Stimulated activated naive CD4-positive, alpha-beta T cell (primary cell): ENCODE measurements around the gene BRICD5.
"Not testable (repeated sequence)": the region's sequence is repeated elsewhere in the genome, so short reads cannot be mapped to it uniquely, and the experiment has no call there.

Experiments
- DNase-seq, 6 experiments: peaks; one replicate each; lab custom pipeline; 2025; lab: John Stamatoyannopoulos, UW

The BRICD5 gene

DNA sequence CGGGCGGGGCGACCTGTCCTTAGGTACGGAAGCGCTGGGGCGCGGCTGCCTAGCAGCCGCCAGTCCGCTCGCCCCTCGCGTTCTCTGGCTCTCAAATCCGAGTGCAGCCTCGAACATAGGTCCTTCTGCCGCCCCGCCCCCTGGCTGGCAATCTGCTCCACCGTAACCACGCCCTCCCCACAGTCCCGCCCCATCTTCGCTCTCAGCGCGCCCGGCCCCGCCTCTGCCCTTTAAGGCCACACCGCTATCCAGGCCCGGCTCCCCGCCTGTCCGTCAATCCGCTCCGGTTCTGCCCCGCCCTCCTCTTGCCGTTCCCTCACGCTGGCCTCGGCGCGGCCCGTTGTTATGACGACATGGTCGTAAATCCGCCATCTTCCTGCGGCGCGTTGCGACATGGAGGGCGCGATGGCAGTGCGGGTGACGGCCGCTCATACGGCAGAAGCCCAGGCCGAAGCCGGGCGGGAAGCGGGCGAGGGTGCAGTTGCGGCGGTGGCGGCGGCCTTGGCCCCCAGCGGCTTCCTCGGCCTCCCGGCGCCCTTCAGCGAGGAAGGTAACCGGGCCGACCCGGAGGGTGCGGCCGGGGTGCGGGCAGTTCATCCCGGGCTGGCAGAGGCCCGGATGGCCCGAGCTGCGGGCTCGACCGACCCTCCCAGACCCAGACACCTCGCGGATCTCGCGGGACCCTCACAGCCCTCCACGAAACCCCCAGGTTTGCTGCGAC is 12.7 kb upstream of the BRICD5 start, which contains the start of gene E4F1:
E4F1 (plus strand) TSS at position 371 of the 721 bp plus-strand sequence; CDS start at position 394, 23 bp downstream.
- DNase-seq = peak; percentile 95 to 98 (median 97)

- DNase-seq = no peak
These were observed 5.7 kb upstream of the BRICD5 start for GRCh38 chr16:2216330-2216729.

- DNase-seq = peak in 1 of 6 experiments; percentile 97
These were observed 4.0 kb upstream of the BRICD5 start, which contains the start of gene PGP for GRCh38 chr16:2214719-2214968. Gene PGP, minus strand, starts transcription at chr16:2214840. Its CDS starts 63 bp downstream, at chr16:2214777.

- DNase-seq = peak in 2 of 6 experiments; percentile 42 to 64
These were observed 3.4 kb upstream of the BRICD5 start for GRCh38 chr16:2213817-2214718.

- no peak for DNase-seq
These were observed 2.0 kb upstream of the BRICD5 start for GRCh38 chr16:2212362-2213324.

- no peak for DNase-seq
These were observed 1.3 kb upstream of the BRICD5 start for GRCh38 chr16:2211923-2212347.

DNA sequence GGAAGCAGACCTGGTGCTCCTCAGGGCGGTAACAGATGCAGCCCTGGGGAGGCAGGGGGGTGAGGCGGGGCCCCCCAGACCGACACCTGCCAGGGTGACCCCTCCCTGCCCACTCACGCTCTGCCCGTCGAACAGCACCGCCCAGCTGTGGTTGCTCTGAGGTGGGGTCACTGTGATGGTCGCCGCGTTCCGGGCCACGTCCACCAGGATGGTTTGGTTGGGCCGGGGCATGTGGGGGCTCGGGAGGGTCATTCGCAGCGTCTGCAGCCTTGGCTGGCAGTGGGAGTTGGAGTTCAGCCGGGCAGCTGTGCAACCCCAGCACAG is 692 bp downstream of the BRICD5 start:
- no peak for DNase-seq

DNA sequence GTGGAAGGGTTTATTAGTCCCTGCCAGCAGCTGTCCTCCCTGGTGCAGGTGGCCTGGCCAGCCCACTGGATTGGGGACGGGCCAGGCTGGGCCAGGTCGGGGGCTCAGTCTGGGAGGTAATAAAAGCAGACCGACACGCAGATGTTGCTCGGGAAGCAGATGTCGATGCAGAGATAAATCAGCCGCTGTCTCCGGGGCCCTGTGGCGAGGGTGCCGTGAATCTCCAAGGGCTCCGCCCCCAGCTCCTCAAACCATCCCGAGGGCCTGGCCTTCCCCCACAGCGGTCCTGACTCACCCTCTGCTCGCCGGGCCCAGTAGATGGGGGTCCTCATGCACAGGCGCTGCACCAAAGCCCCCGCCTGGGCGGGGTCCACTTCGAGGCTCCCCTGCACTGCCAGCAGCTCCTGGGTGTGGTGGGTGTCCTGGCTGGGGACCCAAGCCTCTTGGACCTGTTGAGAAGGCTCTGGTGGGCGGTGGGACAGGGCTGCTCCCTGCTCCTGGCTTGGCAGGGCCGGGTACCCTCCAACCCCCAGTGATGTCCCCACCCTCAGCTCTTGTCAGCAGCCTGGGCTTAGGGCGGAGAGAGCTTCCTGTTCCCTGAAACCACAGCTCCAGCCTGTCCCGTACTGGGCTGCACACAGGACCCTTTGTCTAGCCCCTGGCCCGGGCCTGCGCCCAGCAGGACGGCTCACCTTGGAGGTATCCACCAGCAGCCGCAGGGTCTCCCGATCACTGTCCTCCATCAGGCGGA is 1.2 kb downstream of the BRICD5 start:
- no peak for DNase-seq

GRCh38 chr16:2208772-2209171 is 1.9 kb downstream of the BRICD5 start:
- DNase-seq = no peak

DNA sequence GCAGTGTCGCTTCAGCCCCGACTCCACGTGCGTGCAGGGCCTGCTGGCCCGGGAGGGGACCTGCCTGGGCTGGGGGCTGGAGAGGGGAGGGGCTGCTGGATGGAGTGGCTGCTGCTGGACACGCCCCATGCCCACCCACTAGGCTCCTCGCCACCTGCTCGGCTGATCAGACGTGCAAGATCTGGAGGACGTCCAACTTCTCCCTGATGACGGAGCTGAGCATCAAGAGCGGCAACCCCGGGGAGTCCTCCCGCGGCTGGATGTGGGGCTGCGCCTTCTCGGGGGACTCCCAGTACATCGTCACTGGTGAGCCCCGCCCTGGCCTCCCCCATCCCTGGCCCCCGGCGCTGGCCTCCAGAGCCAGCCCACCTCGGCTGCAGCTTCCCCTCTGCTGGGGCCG is 2.4 kb downstream of the BRICD5 start:
- DNase-seq = no peak

DNA sequence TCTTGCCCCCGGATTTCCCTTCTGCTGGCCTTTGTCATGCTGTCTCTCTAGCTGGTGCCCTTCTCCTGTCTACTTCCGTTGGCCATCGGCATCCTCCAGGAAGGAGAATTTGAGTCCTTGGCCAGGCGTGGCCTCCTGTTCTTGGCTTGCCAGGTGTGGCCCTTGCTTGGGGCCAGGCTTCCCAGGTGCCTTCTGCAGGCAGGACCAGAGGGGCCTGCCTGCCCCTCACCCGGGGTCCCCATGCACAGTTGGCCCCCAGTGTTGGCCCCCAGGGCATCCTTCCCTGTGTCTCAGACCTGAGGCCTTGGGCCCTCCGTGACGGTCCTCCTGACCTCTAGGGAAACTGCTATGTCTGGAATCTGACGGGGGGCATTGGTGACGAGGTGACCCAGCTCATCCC is 2.8 kb downstream of the BRICD5 start:
- no peak for DNase-seq

- DNase-seq = no peak
These were observed 3.8 kb downstream of the BRICD5 start for GRCh38 chr16:2206780-2207433.

GRCh38 chr16:2206420-2206779 is 4.3 kb downstream of the BRICD5 start:
- DNase-seq = no peak

DNA sequence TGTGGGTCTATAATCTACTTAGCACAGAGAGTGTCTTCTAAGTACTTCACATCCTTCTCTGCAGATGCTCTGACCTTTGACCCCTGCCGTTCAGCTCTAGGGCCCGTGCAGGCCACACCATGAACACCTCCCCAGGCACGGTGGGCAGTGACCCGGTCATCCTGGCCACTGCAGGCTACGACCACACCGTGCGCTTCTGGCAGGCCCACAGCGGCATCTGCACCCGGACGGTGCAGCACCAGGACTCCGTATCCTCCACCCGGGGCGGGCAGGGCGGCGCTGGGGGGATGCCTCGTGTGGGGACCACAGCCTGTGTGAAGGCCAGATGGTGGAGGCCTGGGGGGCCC is 4.7 kb downstream of the BRICD5 start:
- peak in 1 of 6 experiments; percentile 31 for DNase-seq

DNA sequence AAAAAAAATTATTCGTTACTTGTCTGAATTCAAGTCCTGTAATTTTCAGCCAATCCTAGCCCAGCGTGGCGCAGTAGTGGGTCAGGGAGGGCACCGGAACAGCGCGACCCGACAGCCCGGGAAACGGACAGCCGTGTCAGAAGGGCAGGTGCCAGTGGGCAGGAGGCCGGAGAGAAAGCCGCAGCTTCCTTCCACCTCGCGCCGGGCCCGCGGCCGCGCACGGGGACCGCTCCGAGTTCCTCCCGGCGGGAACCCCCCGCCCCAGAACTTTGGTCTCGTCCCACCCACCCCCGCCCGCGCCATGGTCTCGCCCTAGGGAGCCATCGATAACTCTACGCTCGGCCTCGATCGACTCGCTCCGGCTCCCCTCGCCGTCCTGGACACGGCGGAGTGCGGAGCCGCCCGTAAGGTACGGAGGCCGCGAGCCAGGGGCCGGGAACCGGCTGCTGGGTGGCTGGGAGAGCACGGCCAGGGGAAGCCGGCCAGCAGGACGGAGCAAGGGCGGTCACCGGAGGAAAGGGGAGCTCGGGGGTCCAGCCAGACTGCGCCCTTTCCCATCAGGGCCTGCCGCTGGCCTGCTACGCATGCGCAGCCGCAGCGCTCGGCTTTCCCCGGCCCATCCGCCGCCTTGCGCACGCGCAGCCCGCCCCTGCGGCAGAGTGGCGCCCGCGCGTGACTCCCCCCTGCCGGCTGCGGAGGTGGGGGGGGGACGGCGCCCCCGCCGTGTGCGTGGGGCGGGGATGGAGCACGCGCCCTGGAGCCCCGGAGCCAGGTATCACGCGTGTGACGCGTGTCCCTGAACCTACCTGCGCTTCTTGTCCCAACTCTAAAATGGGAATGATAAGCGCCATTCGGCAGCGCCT is 5.3 kb downstream of the BRICD5 start, which contains the start of gene MLST8:
MLST8 (plus strand) TSS at position 351 of the 863 bp plus-strand sequence. CDS start 632 bp downstream, outside the sequence.
- DNase-seq = peak; percentile 89 to 99 (median 95)

- DNase-seq = no peak
These were observed 6.1 kb downstream of the BRICD5 start for GRCh38 chr16:2204416-2205103.

DNA sequence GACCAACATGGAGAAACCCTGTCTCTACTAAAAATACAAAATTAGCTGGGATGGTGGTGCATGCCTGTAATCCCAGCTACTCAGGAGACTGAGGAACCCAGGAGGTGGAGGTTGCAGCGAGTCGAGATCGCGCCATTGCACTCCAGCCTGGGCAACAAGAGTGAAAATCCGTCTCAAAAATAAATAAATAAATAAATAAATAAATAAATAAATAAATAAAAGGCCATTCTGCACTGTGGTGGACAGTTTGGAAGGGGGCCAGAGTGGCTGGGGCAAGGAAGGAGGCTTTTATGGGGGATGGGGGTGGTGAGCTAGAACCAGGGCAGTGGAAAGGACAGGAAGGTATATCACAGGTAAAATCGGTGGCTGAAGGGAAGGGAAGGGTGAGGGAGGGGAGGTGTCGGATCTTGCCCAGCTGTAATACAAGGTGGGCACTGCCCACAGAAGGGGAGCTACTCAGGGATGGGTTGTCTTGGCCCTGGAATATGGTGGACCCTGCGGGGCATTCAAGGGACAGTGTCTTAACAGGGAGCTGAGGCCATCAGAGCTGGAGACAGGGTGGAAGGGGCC is 7.5 kb downstream of the BRICD5 start:
- not testable (repeated sequence) for DNase-seq

- DNase-seq = no peak
These were observed 10.3 kb downstream of the BRICD5 start for GRCh38 chr16:2200313-2200712.

DNA sequence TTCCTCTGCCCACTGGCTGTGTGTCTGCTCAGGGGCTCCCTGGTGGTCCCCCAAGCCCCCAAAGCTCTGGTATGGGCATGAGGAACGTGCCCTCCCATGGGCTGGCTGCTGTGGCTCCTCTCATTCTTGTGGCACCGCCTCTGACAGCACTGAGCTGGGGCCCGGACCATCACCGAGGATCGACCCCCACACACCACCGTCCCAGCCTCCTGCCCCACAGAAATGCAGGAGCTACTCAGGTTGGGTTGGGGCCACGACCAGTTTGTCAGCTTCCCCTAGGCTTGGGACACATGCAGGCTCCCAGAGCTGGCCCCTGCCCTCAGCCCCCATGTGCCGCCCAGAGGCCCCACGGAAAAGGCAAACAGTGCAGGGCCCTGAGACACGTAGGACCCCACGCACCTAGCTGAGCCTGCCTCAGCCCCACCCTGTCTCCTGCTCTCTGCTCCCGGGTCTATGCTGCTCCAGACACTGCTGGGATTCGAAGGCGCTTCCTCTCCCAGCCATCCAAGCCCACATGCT is 11.0 kb downstream of the BRICD5 start:
- no peak for DNase-seq
